Spleen (tissue), 11 donors: Measurements from ENCODE around the gene RBM23. TPM values are rescaled to one million over a fixed set of nuclear protein-coding genes. Genes with fewer than 3 reads are reported as not detected.

Experiments
- DNase-seq: peaks from one replicate; pipeline ENCODE4 v3.0.0-alpha.2; 2020
- H3K27ac ChIP-seq, 8 donors: fragments of 200-600 bp; sonication (generic) in 7 of 8; 1 replicate in 4 of 8; 2 replicates in 4 of 8; pipeline versions ENCODE4 v1.5.0 to v1.8.0; 2016 to 2021; ENCODE audit warnings: inconsistent platforms in 4 of 8, mild to moderate bottlenecking in 4 of 8, moderate library complexity in 1 of 8
- H3K27me3 ChIP-seq, 7 donors: fragments of 200-600 bp; sonication (generic) in 6 of 7; replicated peaks in 1 of 7; 1 replicate in 4 of 7; 2 replicates in 3 of 7; pipeline versions ENCODE4 v1.5.0 to v1.8.0; 2016 to 2021; ENCODE audit warnings: inconsistent platforms in 3 of 7, mild to moderate bottlenecking in 1 of 7
- H3K36me3 ChIP-seq, 6 donors: fragments of 200-600 bp; sonication (generic) in 5 of 6; 1 replicate in 4 of 6; 2 replicates in 2 of 6; pipeline versions ENCODE4 v1.5.0 to v1.8.0; 2016 to 2021; ENCODE audit warnings: inconsistent platforms in 2 of 6
- H3K4me1 ChIP-seq, 6 donors: fragments of 200-600 bp; sonication (generic) in 5 of 6; 1 replicate in 3 of 6; 2 replicates in 3 of 6; pipeline versions ENCODE4 v1.5.0 to v1.8.0; 2016 to 2021; ENCODE audit warnings: inconsistent platforms in 3 of 6
- H3K4me3 ChIP-seq, 8 donors: fragments of 200-600 bp; sonication (generic) in 7 of 8; 1 replicate in 4 of 8; 2 replicates in 4 of 8; pipeline versions ENCODE4 v1.5.0 to v1.8.0; 2016 to 2021; ENCODE audit warnings: inconsistent platforms in 4 of 8, mild to moderate bottlenecking in 4 of 8, moderate library complexity in 2 of 8
- H3K9me3 ChIP-seq, 8 donors: fragments of 200-600 bp; sonication (generic) in 7 of 8; 1 replicate in 4 of 8; 2 replicates in 4 of 8; pipeline versions ENCODE4 v1.5.0 to v1.8.0; 2016 to 2021; ENCODE audit warnings: inconsistent platforms in 4 of 8
- CTCF ChIP-seq, 11 experiments: fragments of 200-600 bp in 7 of 11; fragments of 450-650 bp in 4 of 11; sonication (generic) in 4 of 11; IDR thresholded peaks in 8 of 11; conservative IDR thresholded peaks in 3 of 11; 1 replicate in 7 of 11; 2 replicates in 4 of 11; pipeline versions ENCODE4 v1.4.0 to v1.8.0; 2016 to 2021; ENCODE audit warnings: antibody characterized with exemption in 11 of 11, inconsistent platforms in 4 of 11, mild to moderate bottlenecking in 1 of 11
- POLR2A ChIP-seq, 3 donors: fragments of 450-650 bp; IDR thresholded peaks; one replicate each; pipeline ENCODE4 v1.5.1; 2017; ENCODE audit warnings: antibody characterized with exemption in 3 of 3, mild to moderate bottlenecking in 1 of 3
- POLR2AphosphoS5 ChIP-seq, 3 donors: sonication (generic); formaldehyde crosslinking; IDR thresholded peaks; one replicate each; pipeline ENCODE4 v1.5.1; 2017; ENCODE audit warnings: antibody characterized with exemption in 3 of 3
- WGBS, 5 donors: extraction: QIAGEN DNeasy Blood & Tissue Kit in 3 of 5; methylation state at CpG; one replicate each; pipeline versions ENCODE4 v1.1.5 to v1.1.7; 2013 to 2018; 5-methylcytosine and 5-hydroxymethylcytosine counted together
- intact Hi-C: fragments of 100-400 bp; cut with DNase I; formaldehyde crosslinking; loops from one replicate; pipeline ENCODE4 v1.15.0; 2023; ENCODE audit warnings: low total_unique reads
- polyA plus RNA-seq, 3 donors: library from polyadenylated mRNA; stranded (reverse); fragments of 200-250 nt; gene quantifications; one replicate each; pipeline ENCODE4 v1.2.1, GENCODE V29; 2013
- total RNA-seq, 7 donors: library from RNA; depleted of rRNA in 3 of 7; stranded (reverse); fragments of >200 nt in 3 of 7; fragmentation: NEBNext Ultra II Directional in 4 of 7; extraction: Animal tissue kit (Norgen Biotek cat#: 25700) in 4 of 7; gene quantifications; one replicate each; pipeline versions ENCODE4 v1.1.0 to v1.2.1, GENCODE V29; 2016 to 2021
- donor health status: healthy with polysubstance abuse.
- donor health status: DM: no; HTN: no; CAD: no; lungs with moderate emphysema.
- donor health status: DM: no; HTN: no; CAD: no.
- donor health status: Bipolar disorder and iron deficiency.
- donor health status: healthy.
- donor health status: DM: no; HTN: no; CAD: no.
- donor health status: DM: yes; HTN: yes; CAD: no.

The RBM23 gene
- total and polyA plus RNA-seq, 10 donors, result 19.0 to 875 (median 93.2) TPM

- DNase-seq, result peak; percentile 97
- Histone ChIP-seq H3K9me3 (no peaks in the 10 kb centered on the region), H3K4me3 (peak within 1 kb of the TSS; percentile 69 to 99 (median 80)), H3K36me3 (peaks cover 0 to 27% (median 22%) of the 10 kb centered on the region in 6 donors), H3K4me1 (peaks cover 12 to 46% (median 26%) of the 10 kb centered on the region in 6 donors), H3K27me3 (no peaks in the 10 kb centered on the region), H3K27ac (peak within 1 kb of the TSS; percentile 81 to 92 (median 88))
- TF ChIP-seq CTCF (IDR thresholded peaks at IDR 0.05 in 8 of 11, conservative IDR thresholded peaks at IDR 0.05 in 3 of 11), result peak in 4 of 11 experiments; percentile 15 to 35 (median 21)
- TF ChIP-seq POLR2A (IDR thresholded peaks at IDR 0.05), result peak in 2 of 3 donors; percentile 8 to 53
- peak; percentile 92 to 94 (median 94) for TF ChIP-seq POLR2AphosphoS5 (IDR thresholded peaks at IDR 0.05)
- intact Hi-C loops, result no loop called here
- 0 to 1% (median 1%) methylated on average over 40 to 51 of the region's 51 CpGs for WGBS, 5 donors
These were observed 10.4 kb upstream of the RBM23 start, which contains the start of gene PRMT5 for GRCh38 chr14:22929104-22929960. Gene PRMT5, minus strand, starts transcription at chr14:22929376. Its CDS starts 15 bp downstream, at chr14:22929361.

- Histone ChIP-seq H3K36me3 (peaks cover 0 to 35% (median 31%) of the 10 kb centered on the region in 6 donors), H3K4me1 (peaks cover 12 to 46% (median 26%) of the 10 kb centered on the region in 6 donors), H3K27ac (peak overlapping the region; percentile 81 to 92 (median 88)), H3K4me3 (peak overlapping the region; percentile 69 to 99 (median 80)), H3K9me3 (no peaks in the 10 kb centered on the region), H3K27me3 (no peaks in the 10 kb centered on the region)
- intact Hi-C loops, result no loop called here
- 5 to 9% (median 8%) methylated on average over 12 of the region's 12 CpGs for WGBS, 5 donors
- no peak for TF ChIP-seq CTCF (IDR thresholded peaks at IDR 0.05 in 8 of 11, conservative IDR thresholded peaks at IDR 0.05 in 3 of 11)
- no peak for TF ChIP-seq POLR2A (IDR thresholded peaks at IDR 0.05)
- no peak for TF ChIP-seq POLR2AphosphoS5 (IDR thresholded peaks at IDR 0.05)
- DNase-seq, result no peak
These were observed 9.5 kb upstream of the RBM23 start for GRCh38 chr14:22928237-22929103.

GRCh38 chr14:22926316-22926715, 7.4 kb upstream of the RBM23 start:
- no peak overlapping the region for H3K4me3 ChIP-seq
- DNase-seq, result no peak
- no peak for TF ChIP-seq CTCF (IDR thresholded peaks at IDR 0.05 in 8 of 11, conservative IDR thresholded peaks at IDR 0.05 in 3 of 11)
- H3K27me3 ChIP-seq, result no peaks in the 10 kb centered on the region
- peaks cover 12 to 46% (median 26%) of the 10 kb centered on the region in 6 donors for H3K4me1 ChIP-seq
- WGBS, 5 donors, result 81 to 94% (median 88%) methylated on average over 4 of the region's 4 CpGs
- intact Hi-C loops, result no loop called here
- no peak overlapping the region for H3K27ac ChIP-seq
- H3K9me3 ChIP-seq, result no peaks in the 10 kb centered on the region
- peaks cover 0 to 57% (median 51%) of the 10 kb centered on the region in 6 donors for H3K36me3 ChIP-seq
